Measurements from ENCODE around the gene FPR2.

GRCh38 chr19:51719251-51719988 is 41.6 kb upstream of the FPR2 start:
- TF ChIP-seq, protein P1, sequence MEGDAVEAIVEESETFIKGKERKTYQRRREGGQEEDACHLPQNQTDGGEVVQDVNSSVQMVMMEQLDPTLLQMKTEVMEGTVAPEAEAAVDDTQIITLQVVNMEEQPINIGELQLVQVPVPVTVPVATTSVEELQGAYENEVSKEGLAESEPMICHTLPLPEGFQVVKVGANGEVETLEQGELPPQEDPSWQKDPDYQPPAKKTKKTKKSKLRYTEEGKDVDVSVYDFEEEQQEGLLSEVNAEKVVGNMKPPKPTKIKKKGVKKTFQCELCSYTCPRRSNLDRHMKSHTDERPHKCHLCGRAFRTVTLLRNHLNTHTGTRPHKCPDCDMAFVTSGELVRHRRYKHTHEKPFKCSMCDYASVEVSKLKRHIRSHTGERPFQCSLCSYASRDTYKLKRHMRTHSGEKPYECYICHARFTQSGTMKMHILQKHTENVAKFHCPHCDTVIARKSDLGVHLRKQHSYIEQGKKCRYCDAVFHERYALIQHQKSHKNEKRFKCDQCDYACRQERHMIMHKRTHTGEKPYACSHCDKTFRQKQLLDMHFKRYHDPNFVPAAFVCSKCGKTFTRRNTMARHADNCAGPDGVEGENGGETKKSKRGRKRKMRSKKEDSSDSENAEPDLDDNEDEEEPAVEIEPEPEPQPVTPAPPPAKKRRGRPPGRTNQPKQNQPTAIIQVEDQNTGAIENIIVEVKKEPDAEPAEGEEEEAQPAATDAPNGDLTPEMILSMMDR (IDR thresholded peaks at IDR 0.05) = no peak
- no peak for TF ChIP-seq POLR2A (IDR thresholded peaks at IDR 0.05)
